Thyroid gland (tissue), 4 donors: ENCODE results near the gene HEXD. TPM values are rescaled to one million over a fixed set of nuclear protein-coding genes. Genes with fewer than 3 reads are reported as not detected.

Experiments
- DNase-seq, 2 donors: peaks; one replicate each; pipeline ENCODE4 v3.0.0-alpha.2; 2019
- H3K27ac ChIP-seq, 3 donors: fragments of 200-600 bp; sonication (generic); 1 replicate in 2 of 3; 2 replicates in 1 of 3; pipeline ENCODE4 v1.5.1; 2016 to 2019; ENCODE audit warnings: mild to moderate bottlenecking in 1 of 3, moderate library complexity in 1 of 3
- H3K27me3 ChIP-seq: fragments of 200-600 bp; sonication (generic); one replicate; pipeline ENCODE4 v1.5.1; 2019
- H3K36me3 ChIP-seq, 2 donors: fragments of 200-600 bp; sonication (generic); one replicate each; pipeline ENCODE4 v1.5.1; 2016 to 2019
- H3K4me1 ChIP-seq, 2 donors: fragments of 200-600 bp; sonication (generic); one replicate each; pipeline ENCODE4 v1.5.1; 2017 to 2019
- H3K4me3 ChIP-seq, 3 donors: fragments of 200-600 bp; sonication (generic); replicated peaks in 1 of 3; 1 replicate in 2 of 3; 2 replicates in 1 of 3; pipeline ENCODE4 v1.5.1; 2016; ENCODE audit warnings: mild to moderate bottlenecking in 1 of 3
- H3K9me3 ChIP-seq: fragments of 200-600 bp; sonication (generic); one replicate; pipeline ENCODE4 v1.5.1; 2017
- CTCF ChIP-seq, 6 experiments: fragments of 200-600 bp in 3 of 6; fragments of 450-650 bp in 3 of 6; sonication (generic) in 3 of 6; IDR thresholded peaks; one replicate each; pipeline ENCODE4 v1.5.1; 2016 to 2019; ENCODE audit warnings: antibody characterized with exemption in 6 of 6, mild to moderate bottlenecking in 2 of 6, inconsistent platforms in 1 of 6, moderate library complexity in 1 of 6
- POLR2A ChIP-seq, 2 donors: fragments of 450-650 bp; IDR thresholded peaks; one replicate each; pipeline ENCODE4 v1.6.1; 2017; ENCODE audit warnings: antibody characterized with exemption in 2 of 2, mild to moderate bottlenecking in 2 of 2, moderate library complexity in 1 of 2
- WGBS, 2 donors: methylation state at CpG; one replicate each; pipeline ENCODE4 v1.1.5; 2017; 5-methylcytosine and 5-hydroxymethylcytosine counted together
- intact Hi-C: fragments of 100-400 bp; cut with DNase I; formaldehyde crosslinking; loops from one replicate; pipeline ENCODE4 v1.15.1; 2023
- total RNA-seq, 4 donors: library from RNA; depleted of rRNA; stranded (reverse); fragments of >200 nt; gene quantifications; one replicate each; pipeline ENCODE4 v1.2.3, GENCODE V29; 2016

The HEXD gene
- total RNA-seq = 10 to 100 TPM; 33.2 to 72.7 (median 40.9) TPM

- DNase-seq = peak; percentile 85
- no peaks in the 10 kb centered on the region for H3K27me3 ChIP-seq
- peak within 1 kb of the TSS; percentile 55 to 95 (median 90) for H3K27ac ChIP-seq
- no peaks in the 10 kb centered on the region for H3K36me3 ChIP-seq
- peaks cover 12 to 17% of the 10 kb centered on the region in 2 donors for H3K4me1 ChIP-seq
- no peaks in the 10 kb centered on the region for H3K9me3 ChIP-seq
- intact Hi-C loops = loop anchor here (10.0 kb wide), 1 partner anchor 77 kb away; no protein-coding TSS in a partner anchor
- TF ChIP-seq POLR2A (IDR thresholded peaks at IDR 0.05) (peak; percentile 27 to 78), CTCF (IDR thresholded peaks at IDR 0.05) (peak in 2 of 6 experiments; percentile 39 to 41)
- 2 to 11% methylated on average over 17 to 22 of the region's 108 CpGs for WGBS, 2 donors
- peak within 1 kb of the TSS; percentile 53 to 95 (median 71) for H3K4me3 ChIP-seq
Observed at GRCh38 chr17:82418001-82418986, at the start of gene HEXD, which contains the start of gene OGFOD3. HEXD (plus strand) TSS chr17:82418347; CDS start chr17:82419800, 1,453 bp downstream. OGFOD3 (minus strand) TSS chr17:82418586; CDS start chr17:82418485, 101 bp downstream.

GRCh38 chr17:82369211-82369610 lies 48.9 kb upstream of the HEXD start:
- peak; percentile 54 to 62 for DNase-seq
- H3K9me3 ChIP-seq = no peaks in the 10 kb centered on the region
- peaks cover 11 to 29% of the 10 kb centered on the region in 2 donors for H3K4me1 ChIP-seq
- no peaks in the 10 kb centered on the region for H3K27me3 ChIP-seq
- H3K36me3 ChIP-seq = no peaks in the 10 kb centered on the region
- no peak overlapping the region for H3K4me3 ChIP-seq
- peak overlapping the region in 1 of 3 donors; percentile 29 for H3K27ac ChIP-seq
- 49 to 53% methylated on average over 7 of the region's 7 CpGs for WGBS, 2 donors
- intact Hi-C loops = no loop called here
- TF ChIP-seq POLR2A (IDR thresholded peaks at IDR 0.05) (no peak), CTCF (IDR thresholded peaks at IDR 0.05) (no peak)

- TF ChIP-seq CTCF (IDR thresholded peaks at IDR 0.05) = no peak
- no peak for TF ChIP-seq POLR2A (IDR thresholded peaks at IDR 0.05)
- DNase-seq = no peak
- Histone ChIP-seq H3K36me3 (no peaks in the 10 kb centered on the region), H3K4me3 (peak overlapping the region in 1 of 3 donors; percentile 33), H3K9me3 (no peaks in the 10 kb centered on the region), H3K4me1 (peaks cover 11 to 29% of the 10 kb centered on the region in 2 donors), H3K27ac (no peak overlapping the region), H3K27me3 (peaks cover 6% of the 10 kb centered on the region)
- WGBS, 2 donors = 51 to 60% methylated on average over 23 to 28 of the region's 38 CpGs
- intact Hi-C loops = no loop called here
Observed at GRCh38 chr17:82370471-82371332, 47.4 kb upstream of the HEXD start.

GRCh38 chr17:82371333-82372248 lies 46.6 kb upstream of the HEXD start, which contains the start of gene UTS2R:
UTS2R (plus strand) TSS chr17:82371765; CDS start chr17:82374325, 2,560 bp downstream.
- DNase-seq = no peak
- Histone ChIP-seq H3K4me1 (peaks cover 11 to 29% of the 10 kb centered on the region in 2 donors), H3K36me3 (no peaks in the 10 kb centered on the region), H3K27me3 (peaks cover 6% of the 10 kb centered on the region), H3K27ac (peak within 1 kb of the TSS in 1 of 3 donors; percentile 33), H3K4me3 (peak within 1 kb of the TSS in 1 of 3 donors; percentile 33), H3K9me3 (no peaks in the 10 kb centered on the region)
- 0 to 21% methylated on average over 2 to 22 of the region's 109 CpGs for WGBS, 2 donors
- intact Hi-C loops = no loop called here
- TF ChIP-seq CTCF (IDR thresholded peaks at IDR 0.05) (no peak), POLR2A (IDR thresholded peaks at IDR 0.05) (no peak)
